Hepatocyte (in vitro differentiated cells): ENCODE data around the gene CYP27B1.

ENCODE experiments used
- CTCF ChIP-seq: fragments of 200-600 bp; sonication (generic); IDR thresholded peaks from 2 replicates; pipeline ENCODE4 v1.5.1; 2016; ENCODE audit warnings: antibody characterized with exemption, mild to moderate bottlenecking; ENCODE audit not compliant: poor library complexity
- EZH2 ChIP-seq: fragments of 200-600 bp; sonication (generic); IDR thresholded peaks from 2 replicates; pipeline ENCODE4 v1.6.1; 2016; ENCODE audit warnings: antibody characterized with exemption, mild to moderate bottlenecking, borderline replicate concordance

GRCh38 chr12:57764662-57765002 is 2.2 kb downstream of the CYP27B1 start:
- no peak for TF ChIP-seq CTCF
- TF ChIP-seq EZH2, result no peak
